HG03103 (cell line): ENCODE results near the gene ZGPAT.

Experiments used
- ATAC-seq: cut with Tn5 transposase; IDR thresholded peaks from one replicate; pipeline ENCODE4 v1.9.1; 2021; ENCODE audit warnings: low read depth; ENCODE audit not compliant: unreplicated experiment

The ZGPAT gene

DNA sequence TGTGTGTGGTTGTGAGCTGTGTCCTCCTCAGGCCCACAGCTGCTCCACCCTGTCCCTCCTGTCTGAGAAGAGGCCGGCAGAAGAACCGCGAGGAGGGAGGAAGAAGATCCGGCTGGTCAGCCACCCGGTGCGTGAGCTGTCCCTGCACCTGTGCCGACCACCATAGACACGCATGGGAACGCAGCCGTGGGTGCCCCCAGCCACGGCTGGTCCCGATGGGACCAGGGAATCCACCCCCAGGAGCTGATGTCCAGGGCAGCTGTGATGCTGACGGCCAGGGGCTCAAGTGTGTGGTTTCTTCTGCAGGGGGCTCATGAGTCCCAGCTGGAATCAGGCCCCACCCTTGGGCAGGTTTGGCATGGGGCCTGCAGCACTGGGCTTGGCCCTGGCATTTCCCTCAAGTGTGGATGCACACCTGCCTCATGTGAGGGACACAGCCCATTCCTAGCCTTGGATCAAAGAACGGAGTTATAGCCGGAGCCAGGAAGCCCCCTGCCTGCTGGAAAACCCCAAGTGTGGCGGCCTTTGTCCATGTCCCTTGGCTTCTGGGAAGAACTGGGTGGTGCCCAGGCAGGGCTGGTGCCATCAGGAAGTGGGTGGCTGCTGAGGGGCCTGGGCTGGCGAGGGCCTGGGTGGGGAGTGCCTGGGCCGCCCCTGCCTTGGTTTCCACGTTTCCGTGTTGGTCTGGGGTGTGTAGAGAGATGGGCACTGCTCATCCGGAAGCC, 16.0 kb upstream of the ZGPAT start:
- ATAC-seq = no peak

DNA sequence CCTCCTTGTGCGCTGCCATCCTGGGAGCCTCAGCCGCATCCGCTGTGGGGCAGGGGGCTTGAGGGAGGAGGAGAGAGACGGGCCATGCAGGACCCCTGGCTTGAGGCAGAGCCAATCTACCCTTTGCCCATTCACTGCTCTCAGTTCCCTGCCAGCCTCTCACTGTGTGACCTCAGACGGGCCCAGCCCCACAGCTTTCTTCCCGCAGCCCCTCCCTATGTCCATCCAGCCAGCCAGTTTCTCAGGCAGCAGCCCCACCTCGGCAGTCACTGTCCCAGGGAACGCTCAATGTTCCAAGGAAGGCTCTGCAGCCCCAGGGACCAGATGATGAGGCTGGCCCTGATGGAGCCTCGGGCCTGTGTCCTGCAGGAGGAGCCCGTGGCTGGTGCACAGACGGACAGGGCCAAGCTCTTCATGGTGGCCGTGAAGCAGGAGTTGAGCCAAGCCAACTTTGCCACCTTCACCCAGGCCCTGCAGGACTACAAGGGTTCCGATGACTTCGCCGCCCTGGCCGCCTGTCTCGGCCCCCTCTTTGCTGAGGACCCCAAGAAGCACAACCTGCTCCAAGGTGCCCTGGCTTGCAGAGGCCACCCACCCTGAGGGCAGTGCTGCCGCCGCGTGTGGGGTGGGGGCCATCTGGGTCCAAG, 15.3 kb upstream of the ZGPAT start:
- no peak for ATAC-seq

DNA sequence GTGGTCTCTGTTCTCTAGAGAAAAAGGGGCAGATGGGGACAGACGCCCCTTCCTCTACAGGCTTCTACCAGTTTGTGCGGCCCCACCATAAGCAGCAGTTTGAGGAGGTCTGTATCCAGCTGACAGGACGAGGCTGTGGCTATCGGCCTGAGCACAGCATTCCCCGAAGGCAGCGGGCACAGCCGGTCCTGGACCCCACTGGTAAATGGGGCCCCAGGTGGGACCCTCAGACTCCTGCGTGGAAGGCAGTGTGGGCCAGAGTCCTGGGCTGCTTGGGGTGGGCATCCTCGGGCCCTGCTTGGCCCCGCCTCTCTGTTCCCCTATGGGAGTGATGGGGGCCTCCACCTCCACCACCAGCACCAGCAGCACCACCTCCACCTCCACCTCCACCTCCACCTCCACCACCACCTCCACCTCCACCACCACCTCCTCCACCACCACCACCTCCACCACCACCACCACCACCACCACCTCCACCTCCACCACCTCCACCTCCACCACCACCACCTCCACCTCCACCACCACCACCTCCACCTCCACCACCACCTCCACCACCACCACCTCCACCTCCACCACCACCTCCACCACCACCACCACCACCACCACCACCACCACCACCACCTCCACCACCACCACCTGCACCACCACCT, 14.6 kb upstream of the ZGPAT start:
- ATAC-seq = no peak

DNA sequence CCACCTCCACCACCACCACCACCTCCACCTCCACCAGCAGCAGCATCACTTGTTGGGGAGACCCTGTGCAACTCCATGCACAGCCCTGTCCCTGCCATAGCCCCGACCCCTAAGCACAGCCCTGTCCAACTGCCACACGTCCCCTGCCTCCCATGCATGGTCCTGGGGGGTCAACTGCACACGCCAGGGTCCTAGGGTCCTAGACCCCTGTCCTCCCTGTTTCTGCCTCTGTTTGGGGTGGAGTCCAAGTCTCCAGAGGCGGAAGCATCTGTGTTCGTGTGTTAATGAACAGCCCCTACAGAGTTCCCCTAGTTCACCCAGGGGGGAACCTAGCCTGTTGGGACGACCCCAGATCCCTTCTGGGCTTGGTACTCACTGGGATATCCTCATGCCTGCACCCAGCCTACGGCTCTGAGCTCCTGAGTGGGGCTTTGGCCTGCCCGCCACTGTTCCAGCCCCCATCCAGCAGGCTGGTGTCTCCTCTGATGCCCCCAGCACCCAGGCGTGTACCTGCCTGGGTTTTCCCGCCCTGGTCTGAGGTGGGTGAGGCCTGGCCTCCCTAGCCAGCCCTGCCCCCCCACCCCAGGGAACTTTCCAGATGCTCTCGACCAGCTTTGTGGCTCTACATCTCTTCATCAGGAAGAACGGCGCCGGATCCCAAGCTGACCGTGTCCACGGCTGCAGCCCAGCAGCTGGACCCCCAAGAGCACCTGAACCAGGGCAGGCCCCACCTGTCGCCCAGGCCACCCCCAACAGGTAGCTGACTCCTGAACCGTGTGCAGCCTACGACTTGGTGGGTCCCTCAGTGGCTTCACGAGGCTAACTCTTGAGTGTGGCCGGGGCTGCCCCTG, 13.9 kb upstream of the ZGPAT start:
- no peak for ATAC-seq

DNA sequence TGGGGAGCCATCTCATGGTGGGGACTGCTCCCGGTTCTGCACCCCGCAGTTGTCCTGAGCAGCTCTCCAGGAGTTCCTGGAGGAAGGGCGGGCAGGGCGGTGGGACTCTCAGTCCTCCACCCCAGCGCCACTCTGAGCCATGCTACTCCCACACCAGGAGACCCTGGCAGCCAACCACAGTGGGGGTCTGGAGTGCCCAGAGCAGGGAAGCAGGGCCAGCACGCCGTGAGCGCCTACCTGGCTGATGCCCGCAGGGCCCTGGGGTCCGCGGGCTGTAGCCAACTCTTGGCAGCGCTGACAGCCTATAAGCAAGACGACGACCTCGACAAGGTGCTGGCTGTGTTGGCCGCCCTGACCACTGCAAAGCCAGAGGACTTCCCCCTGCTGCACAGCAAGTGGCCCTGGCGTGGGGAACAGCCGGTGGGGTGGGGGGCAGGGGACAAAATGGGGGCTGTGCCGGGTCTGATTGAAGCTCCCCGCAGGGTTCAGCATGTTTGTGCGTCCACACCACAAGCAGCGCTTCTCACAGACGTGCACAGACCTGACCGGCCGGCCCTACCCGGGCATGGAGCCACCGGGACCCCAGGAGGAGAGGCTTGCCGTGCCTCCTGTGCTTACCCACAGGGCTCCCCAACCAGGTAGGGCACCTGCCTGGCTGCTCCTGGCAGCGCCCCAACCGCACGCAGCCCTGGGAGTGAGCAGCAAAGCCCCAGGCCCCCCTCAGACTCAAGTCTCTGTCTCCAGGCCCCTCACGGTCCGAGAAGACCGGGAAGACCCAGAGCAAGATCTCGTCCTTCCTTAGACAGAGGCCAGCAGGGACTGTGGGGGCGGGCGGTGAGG, 13.0 kb upstream of the ZGPAT start:
- ATAC-seq = no peak

DNA sequence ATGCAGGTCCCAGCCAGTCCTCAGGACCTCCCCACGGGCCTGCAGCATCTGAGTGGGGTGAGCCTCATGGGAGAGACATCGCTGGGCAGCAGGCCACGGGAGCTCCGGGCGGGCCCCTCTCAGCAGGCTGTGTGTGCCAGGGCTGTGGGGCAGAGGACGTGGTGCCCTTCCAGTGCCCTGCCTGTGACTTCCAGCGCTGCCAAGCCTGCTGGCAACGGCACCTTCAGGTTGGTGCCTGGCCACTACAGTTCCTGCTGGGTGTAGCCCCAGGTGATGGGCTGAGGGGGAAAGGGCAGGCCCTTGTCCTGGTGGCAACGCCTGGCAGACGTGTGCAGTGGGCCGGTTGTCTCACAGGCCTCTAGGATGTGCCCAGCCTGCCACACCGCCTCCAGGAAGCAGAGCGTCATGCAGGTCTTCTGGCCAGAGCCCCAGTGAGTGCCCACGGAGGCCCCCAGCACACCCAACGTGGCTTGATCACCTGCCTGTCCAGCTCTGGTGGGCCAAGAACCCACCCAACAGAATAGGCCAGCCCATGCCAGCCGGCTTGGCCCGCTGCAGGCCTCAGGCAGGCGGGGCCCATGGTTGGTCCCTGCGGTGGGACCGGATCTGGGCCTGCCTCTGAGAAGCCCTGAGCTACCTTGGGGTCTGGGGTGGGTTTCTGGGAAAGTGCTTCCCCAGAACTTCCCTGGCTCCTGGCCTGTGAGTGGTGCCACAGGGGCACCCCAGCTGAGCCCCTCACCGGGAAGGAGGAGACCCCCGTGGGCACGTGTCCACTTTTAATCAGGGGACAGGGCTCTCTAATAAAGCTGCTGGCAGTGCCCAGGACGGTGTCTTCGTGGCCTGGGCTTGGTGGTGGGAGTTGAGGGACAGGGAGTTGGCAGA, 12.2 kb upstream of the ZGPAT start:
- ATAC-seq = no peak

DNA sequence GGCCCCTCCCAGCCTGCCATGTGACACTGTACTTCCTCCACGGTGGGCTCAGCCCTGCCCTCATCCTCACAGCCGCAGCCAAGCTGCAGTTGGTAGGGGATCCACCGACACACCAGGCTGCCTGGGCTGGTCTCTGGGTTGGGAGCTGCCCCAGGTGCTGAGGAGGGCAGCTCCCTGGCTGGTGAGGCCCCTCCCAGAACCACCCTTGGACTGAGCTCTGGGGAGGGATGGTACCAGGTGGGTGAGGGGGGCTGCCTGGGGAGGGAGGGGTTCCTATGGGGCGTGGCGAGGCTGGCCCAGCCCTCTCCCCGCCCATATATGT, 11.6 kb upstream of the ZGPAT start:
- no peak for ATAC-seq

DNA sequence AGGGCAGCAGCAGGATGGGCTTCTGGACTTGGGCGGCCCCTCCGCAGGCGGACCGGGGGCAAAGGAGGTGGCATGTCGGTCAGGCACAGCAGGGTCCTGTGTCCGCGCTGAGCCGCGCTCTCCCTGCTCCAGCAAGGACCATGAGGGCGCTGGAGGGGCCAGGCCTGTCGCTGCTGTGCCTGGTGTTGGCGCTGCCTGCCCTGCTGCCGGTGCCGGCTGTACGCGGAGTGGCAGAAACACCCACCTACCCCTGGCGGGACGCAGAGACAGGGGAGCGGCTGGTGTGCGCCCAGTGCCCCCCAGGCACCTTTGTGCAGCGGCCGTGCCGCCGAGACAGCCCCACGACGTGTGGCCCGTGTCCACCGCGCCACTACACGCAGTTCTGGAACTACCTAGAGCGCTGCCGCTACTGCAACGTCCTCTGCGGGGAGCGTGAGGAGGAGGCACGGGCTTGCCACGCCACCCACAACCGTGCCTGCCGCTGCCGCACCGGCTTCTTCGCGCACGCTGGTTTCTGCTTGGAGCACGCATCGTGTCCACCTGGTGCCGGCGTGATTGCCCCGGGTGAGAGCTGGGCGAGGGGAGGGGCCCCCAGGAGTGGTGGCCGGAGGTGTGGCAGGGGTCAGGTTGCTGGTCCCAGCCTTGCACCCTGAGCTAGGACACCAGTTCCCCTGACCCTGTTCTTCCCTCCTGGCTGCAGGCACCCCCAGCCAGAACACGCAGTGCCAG, 11.0 kb upstream of the ZGPAT start, which contains the start of gene TNFRSF6B:
Gene TNFRSF6B, plus strand, starts transcription at position 25 of the 729 bp plus-strand sequence. Its CDS starts 116 bp downstream, at position 141.
- ATAC-seq = no peak

DNA sequence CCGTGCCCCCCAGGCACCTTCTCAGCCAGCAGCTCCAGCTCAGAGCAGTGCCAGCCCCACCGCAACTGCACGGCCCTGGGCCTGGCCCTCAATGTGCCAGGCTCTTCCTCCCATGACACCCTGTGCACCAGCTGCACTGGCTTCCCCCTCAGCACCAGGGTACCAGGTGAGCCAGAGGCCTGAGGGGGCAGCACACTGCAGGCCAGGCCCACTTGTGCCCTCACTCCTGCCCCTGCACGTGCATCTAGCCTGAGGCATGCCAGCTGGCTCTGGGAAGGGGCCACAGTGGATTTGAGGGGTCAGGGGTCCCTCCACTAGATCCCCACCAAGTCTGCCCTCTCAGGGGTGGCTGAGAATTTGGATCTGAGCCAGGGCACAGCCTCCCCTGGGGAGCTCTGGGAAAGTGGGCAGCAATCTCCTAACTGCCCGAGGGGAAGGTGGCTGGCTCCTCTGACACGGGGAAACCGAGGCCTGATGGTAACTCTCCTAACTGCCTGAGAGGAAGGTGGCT, 10.4 kb upstream of the ZGPAT start:
- ATAC-seq = no peak

DNA sequence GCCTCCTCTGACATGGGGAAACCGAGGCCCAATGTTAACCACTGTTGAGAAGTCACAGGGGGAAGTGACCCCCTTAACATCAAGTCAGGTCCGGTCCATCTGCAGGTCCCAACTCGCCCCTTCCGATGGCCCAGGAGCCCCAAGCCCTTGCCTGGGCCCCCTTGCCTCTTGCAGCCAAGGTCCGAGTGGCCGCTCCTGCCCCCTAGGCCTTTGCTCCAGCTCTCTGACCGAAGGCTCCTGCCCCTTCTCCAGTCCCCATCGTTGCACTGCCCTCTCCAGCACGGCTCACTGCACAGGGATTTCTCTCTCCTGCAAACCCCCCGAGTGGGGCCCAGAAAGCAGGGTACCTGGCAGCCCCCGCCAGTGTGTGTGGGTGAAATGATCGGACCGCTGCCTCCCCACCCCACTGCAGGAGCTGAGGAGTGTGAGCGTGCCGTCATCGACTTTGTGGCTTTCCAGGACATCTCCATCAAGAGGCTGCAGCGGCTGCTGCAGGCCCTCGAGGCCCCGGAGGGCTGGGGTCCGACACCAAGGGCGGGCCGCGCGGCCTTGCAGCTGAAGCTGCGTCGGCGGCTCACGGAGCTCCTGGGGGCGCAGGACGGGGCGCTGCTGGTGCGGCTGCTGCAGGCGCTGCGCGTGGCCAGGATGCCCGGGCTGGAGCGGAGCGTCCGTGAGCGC, 9.8 kb upstream of the ZGPAT start:
- ATAC-seq = no peak

DNA sequence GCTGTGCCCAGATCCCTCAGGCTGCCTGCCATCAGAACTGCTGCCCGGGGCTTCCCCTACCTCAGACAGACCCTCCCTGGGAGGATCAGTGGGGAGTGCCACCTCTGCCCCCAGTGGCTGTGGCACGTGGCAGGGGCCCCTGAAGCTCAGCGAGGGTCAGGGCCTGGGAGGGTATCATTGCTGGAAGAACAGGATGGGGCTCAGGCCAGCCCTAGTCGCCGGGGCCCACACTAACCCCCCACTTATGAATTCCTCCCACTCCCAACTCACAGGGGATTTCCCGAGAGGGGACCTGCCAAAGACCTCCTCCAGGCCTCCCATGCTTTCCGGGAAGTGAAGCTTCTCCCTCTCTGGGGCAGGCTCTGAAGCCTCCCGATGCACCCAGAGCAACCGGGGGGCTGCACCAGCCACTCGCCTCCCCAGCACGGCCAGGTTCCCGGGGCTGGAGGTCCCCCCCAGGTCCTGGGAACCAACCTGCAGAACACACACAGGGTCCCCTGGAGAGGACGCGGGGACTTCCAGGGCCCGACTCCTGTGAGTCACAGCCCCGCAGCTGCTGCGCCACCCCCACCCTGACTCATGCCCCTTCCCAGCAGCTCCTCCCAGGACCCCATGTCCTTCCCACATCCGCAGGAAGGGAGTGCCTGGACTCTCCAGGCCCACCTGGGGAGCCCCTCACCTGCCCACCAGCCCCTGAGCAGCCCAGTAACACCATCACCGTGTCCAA, 8.9 kb upstream of the ZGPAT start:
- no peak for ATAC-seq

DNA sequence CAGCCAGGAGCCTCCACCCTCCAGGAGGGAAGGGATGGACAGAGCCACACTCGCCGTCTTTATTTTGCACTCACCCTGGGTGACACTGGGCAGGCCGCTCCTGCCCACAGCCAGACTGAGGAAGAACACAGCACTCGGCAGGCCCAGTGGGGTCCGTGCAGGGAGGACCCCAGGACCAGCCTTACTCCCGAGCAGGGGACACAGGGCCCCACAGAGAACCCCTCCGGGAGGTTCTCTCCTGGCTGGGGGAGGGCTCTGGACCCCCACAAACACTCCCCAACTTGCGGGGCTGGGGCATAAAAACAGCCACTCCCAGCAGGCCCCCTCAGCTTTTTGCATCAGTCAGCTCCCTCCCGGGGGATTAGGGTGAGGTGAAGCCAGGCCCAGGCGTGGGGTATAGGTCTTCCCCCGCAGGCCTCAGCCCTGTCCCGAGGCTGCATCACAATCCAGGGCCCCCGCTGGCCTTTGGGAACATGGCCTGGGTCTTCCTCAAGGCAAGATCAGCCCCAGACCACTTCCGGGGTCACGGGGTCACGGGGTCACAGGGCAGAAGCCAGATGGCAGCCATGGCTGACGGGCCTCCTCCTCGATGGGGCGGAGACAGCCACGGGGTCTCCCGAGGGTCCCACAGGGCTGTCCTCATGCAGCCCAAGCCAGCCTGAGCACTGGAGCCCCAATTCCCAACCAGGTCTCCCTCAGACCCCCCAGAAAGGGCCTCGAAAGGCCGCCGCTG, 8.2 kb upstream of the ZGPAT start:
- ATAC-seq = no peak

DNA sequence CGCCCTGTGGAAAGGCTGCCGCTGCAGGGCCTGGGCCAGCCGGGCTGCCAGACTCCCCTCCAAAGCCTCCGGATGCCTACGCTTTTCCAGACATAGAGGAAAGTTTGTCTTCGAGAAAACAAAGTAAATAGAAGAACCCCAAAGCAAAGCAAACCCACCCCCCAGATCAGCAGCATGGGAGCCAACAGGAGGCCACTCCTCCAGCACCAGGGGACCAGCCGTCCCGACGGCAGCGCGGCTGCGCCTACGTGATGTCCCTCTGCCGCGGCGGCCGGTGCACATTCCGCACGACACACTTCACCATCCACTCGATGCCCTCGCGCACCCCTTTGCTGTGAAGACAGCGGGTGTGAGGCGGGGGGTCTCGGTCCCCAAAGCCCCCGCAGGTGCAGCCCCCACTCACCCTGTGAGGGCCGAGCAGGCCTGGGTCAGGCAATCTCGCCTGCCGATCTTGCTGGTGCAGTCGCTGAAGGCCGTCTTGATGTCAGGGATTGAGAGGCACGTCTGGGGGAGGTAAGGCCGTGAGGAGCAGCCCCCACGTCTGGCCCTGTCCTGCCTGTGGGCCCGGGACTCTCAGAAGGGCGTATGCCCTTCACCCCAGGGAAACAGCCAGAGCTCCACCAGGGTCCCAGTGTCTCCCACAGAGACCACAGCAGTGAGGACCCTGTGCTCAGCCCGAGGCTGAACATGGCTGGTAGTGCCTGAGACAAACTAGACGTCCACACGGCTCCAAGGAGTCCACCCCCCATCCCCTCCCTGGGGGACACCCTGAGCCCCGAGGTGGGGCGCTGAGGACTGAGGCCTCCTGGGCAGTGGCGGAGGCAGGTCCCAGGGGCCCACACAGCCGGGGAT, 7.4 kb upstream of the ZGPAT start:
- ATAC-seq = no peak

DNA sequence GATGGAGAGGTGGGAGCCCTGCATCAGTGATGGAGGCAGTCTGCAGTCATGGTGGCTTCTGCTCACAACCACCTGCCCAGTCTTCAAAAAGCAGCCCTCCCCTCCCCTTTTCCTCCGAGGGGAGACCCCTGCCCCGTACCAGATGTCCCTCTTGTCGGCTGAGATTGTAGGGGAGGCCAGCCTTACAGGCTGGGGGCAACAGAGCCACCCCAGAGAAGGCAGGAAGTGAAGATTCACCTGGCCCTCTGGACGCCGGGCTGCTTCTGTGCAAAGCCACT, 6.8 kb upstream of the ZGPAT start:
- ATAC-seq = no peak

DNA sequence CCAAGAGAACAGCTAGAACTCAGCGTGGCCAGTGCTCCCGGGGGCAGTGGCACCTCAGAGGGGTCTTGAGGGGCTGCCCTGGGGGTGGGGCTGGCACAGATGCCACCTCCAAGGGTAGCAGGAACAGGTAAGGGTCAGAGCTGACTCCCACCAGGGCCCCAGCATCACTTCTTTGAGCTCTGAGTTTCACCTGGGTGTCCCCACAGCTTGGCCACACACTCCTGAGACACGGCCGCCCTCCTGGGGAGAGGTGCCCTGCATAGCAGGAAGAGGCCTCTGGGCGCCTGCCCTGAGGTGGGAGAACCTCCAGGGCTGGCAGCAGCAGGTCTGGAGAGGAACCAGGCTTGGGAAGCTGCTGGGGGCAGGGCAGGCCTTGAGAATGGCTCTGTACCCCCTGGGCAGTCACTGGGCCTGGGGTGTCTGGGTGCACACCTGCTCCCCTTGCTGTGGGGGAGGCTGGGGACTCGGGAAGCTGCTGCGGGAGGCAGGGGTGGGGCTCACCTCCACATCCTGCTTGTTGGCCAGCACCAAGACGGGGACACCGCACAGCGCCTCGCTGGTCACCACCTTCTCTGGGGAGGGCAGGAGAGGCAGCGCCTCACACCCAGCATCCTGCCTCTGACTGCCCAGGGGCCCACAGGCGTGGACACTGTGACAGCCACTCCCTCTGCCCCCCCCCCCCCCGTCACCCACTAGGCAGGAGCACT, 6.4 kb upstream of the ZGPAT start:
- no peak for ATAC-seq
